H7 (cell line): ENCODE data around the gene FAM222A. TPM values are rescaled to one million over a fixed set of nuclear protein-coding genes. Genes with fewer than 3 reads are reported as not detected.

Experiments
- DNase-seq: peaks from one replicate; pipeline ENCODE4 v3.0.0; 2012
- H3K27me3 ChIP-seq: 2 replicates; pipeline ENCODE4 v1.6.0; 2011; ENCODE audit warnings: mild to moderate bottlenecking, low read length; ENCODE audit not compliant: control insufficient read depth, insufficient read depth
- H3K36me3 ChIP-seq: replicated peaks from 2 replicates; pipeline ENCODE4 v1.5.1; 2011; ENCODE audit warnings: low read length; ENCODE audit not compliant: control insufficient read depth, insufficient read depth
- H3K4me3 ChIP-seq: 2 replicates; pipeline ENCODE4 v1.5.1; 2011; ENCODE audit warnings: low read depth, mild to moderate bottlenecking, control low read depth, low read length, moderate library complexity; ENCODE audit not compliant: insufficient read depth
- total RNA-seq: library from RNA; depleted of rRNA; stranded (reverse); fragments of >200 nt; shearing (Covaris generic); gene quantifications from 2 replicates; pipeline ENCODE4 v1.2.3, GENCODE V29; 2014

The FAM222A gene
- total RNA-seq, 1 experiment from 2014 or later, result 3.7 TPM

GRCh38 chr12:109701064-109701463, 12.6 kb upstream of the FAM222A start:
- DNase-seq, result no peak
- H3K27me3 ChIP-seq, result no peaks in the 10 kb centered on the region
- no peak overlapping the region for H3K4me3 ChIP-seq

GRCh38 chr12:109702111-109702841, 11.3 kb upstream of the FAM222A start:
- Histone ChIP-seq H3K4me3 (no peak overlapping the region), H3K27me3 (no peaks in the 10 kb centered on the region), H3K36me3 (no peaks in the 10 kb centered on the region)
- DNase-seq, result no peak

More at GRCh38 chr12:109701064-109701463, 12.6 kb upstream of the FAM222A start:
- H3K36me3 ChIP-seq, result no peaks in the 10 kb centered on the region

GRCh38 chr12:109703684-109704083, 9.9 kb upstream of the FAM222A start:
- no peak for DNase-seq
- Histone ChIP-seq H3K4me3 (no peak overlapping the region), H3K27me3 (no peaks in the 10 kb centered on the region), H3K36me3 (no peaks in the 10 kb centered on the region)

GRCh38 chr12:109704371-109705098, 9.1 kb upstream of the FAM222A start:
- no peak for DNase-seq
- Histone ChIP-seq H3K36me3 (no peaks in the 10 kb centered on the region), H3K4me3 (no peak overlapping the region), H3K27me3 (no peaks in the 10 kb centered on the region)

GRCh38 chr12:109705291-109705690, 8.3 kb upstream of the FAM222A start:
- no peaks in the 10 kb centered on the region for H3K36me3 ChIP-seq
- H3K27me3 ChIP-seq, result no peaks in the 10 kb centered on the region
- DNase-seq, result no peak
- no peak overlapping the region for H3K4me3 ChIP-seq

GRCh38 chr12:109706398-109706746, 7.3 kb upstream of the FAM222A start:
- peaks cover under 1% of the 10 kb centered on the region; the same call in 1 of the 2 replicates for H3K27me3 ChIP-seq
- no peak for DNase-seq
- no peak overlapping the region for H3K4me3 ChIP-seq
- H3K36me3 ChIP-seq, result no peaks in the 10 kb centered on the region

GRCh38 chr12:109706747-109707469, 6.7 kb upstream of the FAM222A start:
- H3K36me3 ChIP-seq, result no peaks in the 10 kb centered on the region
- peaks cover 3% of the 10 kb centered on the region; the same call in 1 of the 2 replicates for H3K27me3 ChIP-seq
- DNase-seq, result peak; percentile 48
- no peak overlapping the region for H3K4me3 ChIP-seq

GRCh38 chr12:109707470-109707821, 6.2 kb upstream of the FAM222A start:
- DNase-seq, result no peak
- Histone ChIP-seq H3K27me3 (peaks cover 7% of the 10 kb centered on the region), H3K4me3 (no peak overlapping the region), H3K36me3 (no peaks in the 10 kb centered on the region)

GRCh38 chr12:109708939-109709338, 4.7 kb upstream of the FAM222A start:
- Histone ChIP-seq H3K36me3 (no peaks in the 10 kb centered on the region), H3K4me3 (no peak overlapping the region), H3K27me3 (peaks cover 12% of the 10 kb centered on the region)
- no peak for DNase-seq

GRCh38 chr12:109709401-109709991, 4.1 kb upstream of the FAM222A start:
- H3K36me3 ChIP-seq, result no peaks in the 10 kb centered on the region
- peaks cover 12% of the 10 kb centered on the region for H3K27me3 ChIP-seq
- no peak overlapping the region for H3K4me3 ChIP-seq
- peak; percentile 54 for DNase-seq

- Histone ChIP-seq H3K27me3 (peaks cover 20% of the 10 kb centered on the region), H3K36me3 (no peaks in the 10 kb centered on the region), H3K4me3 (no peak overlapping the region)
- DNase-seq, result no peak
These were observed 3.3 kb upstream of the FAM222A start for GRCh38 chr12:109710205-109710746.

- no peaks in the 10 kb centered on the region for H3K36me3 ChIP-seq
- DNase-seq, result no peak
These were observed 2.7 kb upstream of the FAM222A start for GRCh38 chr12:109710747-109711595.

GRCh38 chr12:109711596-109712461, 1.8 kb upstream of the FAM222A start:
- DNase-seq, result peak; percentile 81
- no peaks in the 10 kb centered on the region for H3K36me3 ChIP-seq
- H3K27me3 ChIP-seq, result peaks cover 26% of the 10 kb centered on the region
- H3K4me3 ChIP-seq, result peak overlapping the region; percentile 8; the same call in 1 of the 2 replicates

More at GRCh38 chr12:109710747-109711595, 2.7 kb upstream of the FAM222A start:
- H3K4me3 ChIP-seq, result no peak overlapping the region
- peaks cover 20% of the 10 kb centered on the region for H3K27me3 ChIP-seq
